H9 (cell line): ENCODE measurements around the gene C15orf61. TPM values are rescaled to one million over a fixed set of nuclear protein-coding genes. Genes with fewer than 3 reads are reported as not detected.

Experiments used
- DNase-seq: peaks from one replicate; pipeline ENCODE4 v3.0.0-alpha.2; 2017
- H2AFZ ChIP-seq: one replicate; pipeline ENCODE4 v1.6.1; 2013; ENCODE audit warnings: mild to moderate bottlenecking, low read length, control low read depth, moderate library complexity
- H2AK5ac ChIP-seq: 2 replicates; pipeline ENCODE4 v1.6.1; 2013; ENCODE audit warnings: low read length, control low read depth, mixed read lengths; ENCODE audit not compliant: insufficient read length
- H2BK120ac ChIP-seq: one replicate; pipeline ENCODE4 v1.6.1; 2013; ENCODE audit warnings: low read depth, mild to moderate bottlenecking, low read length, control low read depth, inconsistent platforms; ENCODE audit not compliant: poor library complexity, severe bottlenecking
- H2BK12ac ChIP-seq: 2 replicates; pipeline ENCODE4 v1.6.1; 2013; ENCODE audit warnings: low read length, control low read depth, mixed read lengths, low read depth; ENCODE audit not compliant: insufficient read length
- H2BK15ac ChIP-seq: 2 replicates; pipeline ENCODE4 v1.6.1; 2013; ENCODE audit warnings: low read depth, low read length, control low read depth
- H2BK20ac ChIP-seq: one replicate; pipeline ENCODE4 v1.6.1; 2013; ENCODE audit warnings: low read depth, mild to moderate bottlenecking, low read length, control low read depth, inconsistent platforms; ENCODE audit not compliant: poor library complexity, severe bottlenecking
- H2BK5ac ChIP-seq: 2 replicates; pipeline ENCODE4 v1.6.1; 2013; ENCODE audit warnings: low read length, control low read depth, mixed read lengths; ENCODE audit not compliant: insufficient read length
- H3K14ac ChIP-seq: 2 replicates; pipeline ENCODE4 v1.6.1; 2013; ENCODE audit warnings: low read length, control low read depth; ENCODE audit not compliant: insufficient read depth
- H3K18ac ChIP-seq: 2 replicates; pipeline ENCODE4 v1.6.1; 2013; ENCODE audit warnings: low read depth, mild to moderate bottlenecking, mixed read lengths, low read length, control low read depth; ENCODE audit not compliant: insufficient read length
- H3K23ac ChIP-seq: 2 replicates; pipeline ENCODE4 v1.6.1; 2013; ENCODE audit warnings: low read length, control low read depth, mixed read lengths, low read depth; ENCODE audit not compliant: insufficient read length
- H3K23me2 ChIP-seq: 2 replicates; pipeline ENCODE4 v1.6.1; 2013; ENCODE audit warnings: low read depth, mild to moderate bottlenecking, mixed read lengths, low read length, control low read depth; ENCODE audit not compliant: insufficient read length, poor library complexity, severe bottlenecking
- H3K27ac ChIP-seq: 2 replicates; pipeline ENCODE4 v1.5.1; 2013; ENCODE audit warnings: low read length, control low read depth, mixed read lengths, low read depth; ENCODE audit not compliant: insufficient read length
- H3K27me3 ChIP-seq: 2 replicates; pipeline ENCODE4 v1.6.1; 2013; ENCODE audit warnings: low read length, control low read depth, inconsistent platforms; ENCODE audit not compliant: insufficient read depth
- H3K4ac ChIP-seq: 2 replicates; pipeline ENCODE4 v1.6.1; 2013; ENCODE audit warnings: low read depth, mild to moderate bottlenecking, control low read depth, inconsistent platforms, low read length, moderate library complexity
- H3K4me1 ChIP-seq: 2 replicates; pipeline ENCODE4 v1.6.1; 2013; ENCODE audit warnings: low read length, control low read depth, inconsistent platforms; ENCODE audit not compliant: insufficient read depth
- H3K4me2 ChIP-seq: 2 replicates; pipeline ENCODE4 v1.6.1; 2013; ENCODE audit warnings: low read length, control low read depth, mixed read lengths; ENCODE audit not compliant: insufficient read length, insufficient read depth
- H3K56ac ChIP-seq: 2 replicates; pipeline ENCODE4 v1.6.1; 2013; ENCODE audit warnings: low read depth, mild to moderate bottlenecking, mixed read lengths, low read length, control low read depth; ENCODE audit not compliant: insufficient read length
- H3K79me1 ChIP-seq: 2 replicates; pipeline ENCODE4 v1.6.1; 2013; ENCODE audit warnings: low read depth, mild to moderate bottlenecking, moderate library complexity, low read length, control low read depth, inconsistent platforms; ENCODE audit not compliant: insufficient read depth, poor library complexity, severe bottlenecking
- H3K79me2 ChIP-seq: 2 replicates; pipeline ENCODE4 v1.6.1; 2013; ENCODE audit warnings: low read length, control low read depth, inconsistent platforms; ENCODE audit not compliant: insufficient read depth
- H3K9ac ChIP-seq: 2 replicates; pipeline ENCODE4 v1.6.1; 2013; ENCODE audit warnings: low read length, control low read depth, mixed read lengths; ENCODE audit not compliant: insufficient read length; ENCODE audit errors: extremely low read depth
- H3K9me3 ChIP-seq: one replicate; pipeline ENCODE4 v1.6.1; 2013; ENCODE audit warnings: low read depth, low read length, inconsistent platforms; ENCODE audit not compliant: control insufficient read depth
- H3T11ph ChIP-seq: one replicate; pipeline ENCODE4 v1.6.1; 2013; ENCODE audit warnings: mild to moderate bottlenecking, low read length, control low read depth, inconsistent platforms
- H4K20me1 ChIP-seq: one replicate; pipeline ENCODE4 v1.6.1; 2013; ENCODE audit not compliant: control insufficient read depth, insufficient read length, insufficient read depth
- H4K5ac ChIP-seq: 2 replicates; pipeline ENCODE4 v1.6.1; 2013; ENCODE audit warnings: low read depth, mild to moderate bottlenecking, mixed read lengths, low read length, control low read depth; ENCODE audit not compliant: insufficient read length
- H4K8ac ChIP-seq: replicated peaks from 2 replicates; pipeline ENCODE4 v1.6.1; 2013; ENCODE audit warnings: low read length, control low read depth, mixed read lengths, low read depth; ENCODE audit not compliant: insufficient read length
- H4K91ac ChIP-seq: 2 replicates; pipeline ENCODE4 v1.6.1; 2013; ENCODE audit warnings: low read depth, mild to moderate bottlenecking, moderate library complexity, mixed read lengths, low read length, control low read depth; ENCODE audit not compliant: insufficient read length
- H3K27ac Mint-ChIP-seq, 3 experiments: 2 replicates in 2 of 3; 3 replicates in 1 of 3; pipeline ENCODE4 v1.8.0; 2020 to 2021; ENCODE audit warnings: mixed read lengths in 3 of 3, mild to moderate bottlenecking in 1 of 3, moderate library complexity in 1 of 3
- H3K27me3 Mint-ChIP-seq: 2 replicates; pipeline ENCODE4 v1.8.0; 2021; ENCODE audit warnings: low read depth, mild to moderate bottlenecking, moderate library complexity, mixed read lengths
- H3K36me3 Mint-ChIP-seq, 3 experiments: 2 replicates in 2 of 3; 3 replicates in 1 of 3; pipeline ENCODE4 v1.8.0; 2020 to 2021; ENCODE audit warnings: low read depth in 3 of 3, mixed read lengths in 3 of 3; ENCODE audit not compliant: insufficient read depth in 1 of 3
- H3K4me1 Mint-ChIP-seq, 2 experiments: 2 replicates each; pipeline ENCODE4 v1.8.0; 2020; ENCODE audit warnings: mixed read lengths in 2 of 2
- H3K4me3 Mint-ChIP-seq, 2 experiments: 2 replicates in 1 of 2; 3 replicates in 1 of 2; pipeline ENCODE4 v1.8.0; 2020 to 2021; ENCODE audit warnings: mild to moderate bottlenecking in 2 of 2, mixed read lengths in 2 of 2, moderate library complexity in 1 of 2
- H3K9me3 Mint-ChIP-seq, 2 experiments: 2 replicates in 1 of 2; 3 replicates in 1 of 2; pipeline ENCODE4 v1.8.0; 2020; ENCODE audit warnings: mild to moderate bottlenecking in 2 of 2, mixed read lengths in 2 of 2, moderate library complexity in 1 of 2
- CTCF ChIP-seq: fragments of 200-600 bp; sonication (generic); conservative IDR thresholded peaks from 3 replicates; pipeline ENCODE4 v1.8.0; 2021; ENCODE audit warnings: antibody characterized with exemption, mild to moderate bottlenecking
- WGBS: extraction: QIAGEN DNeasy Blood & Tissue Kit; methylation state at CpG from one replicate; pipeline ENCODE4 v1.1.7; 2013; ENCODE audit warnings: missing lambda C conversion rate, low lambda C conversion rate, mixed read lengths; ENCODE audit not compliant: insufficient read length; ENCODE audit errors: extremely low coverage; 5-methylcytosine and 5-hydroxymethylcytosine counted together
- total RNA-seq: library from RNA; stranded (reverse); gene quantifications from 2 replicates; pipeline ENCODE4 v1.2.1, GENCODE V29; 2021

Gene C15orf61
- total RNA-seq, 1 experiment from 2014 or later, result 2.6 TPM

- Mint-ChIP-seq H3K27me3 (no peaks in the 10 kb centered on the region), H3K4me3 (no peak overlapping the region), H3K36me3 (no peaks in the 10 kb centered on the region), H3K4me1 (peaks cover 11 to 16% of the 10 kb centered on the region in 2 experiments), H3K27ac (no peak overlapping the region), H3K9me3 (no peaks in the 10 kb centered on the region)
- H2AK5ac ChIP-seq, result no peak overlapping the region
- H4K8ac ChIP-seq, result no peak overlapping the region
- H3K79me1 ChIP-seq, result no peaks in the 10 kb centered on the region
- no peak overlapping the region for H2BK20ac ChIP-seq
- H2AFZ ChIP-seq, result no peak overlapping the region
- no peak overlapping the region for H3K4ac ChIP-seq
- H3K27me3 ChIP-seq, result no peaks in the 10 kb centered on the region
- H2BK5ac ChIP-seq, result no peak overlapping the region
- H4K20me1 ChIP-seq, result no peaks in the 10 kb centered on the region
- H2BK120ac ChIP-seq, result no peak overlapping the region
- 100% methylated on average over 1 of the region's 5 CpGs for WGBS
- H2BK15ac ChIP-seq, result no peak overlapping the region
- H4K91ac ChIP-seq, result no peak overlapping the region
- DNase-seq, result no peak
- peaks cover 6% of the 10 kb centered on the region for H3K4me1 ChIP-seq
- H3K27ac ChIP-seq, result no peak overlapping the region
- H3K14ac ChIP-seq, result no peak overlapping the region
- H3K9ac ChIP-seq, result no peak overlapping the region
- H3K4me2 ChIP-seq, result no peak overlapping the region
- no peak overlapping the region for H4K5ac ChIP-seq
- no peaks in the 10 kb centered on the region for H3K23me2 ChIP-seq
- H2BK12ac ChIP-seq, result no peak overlapping the region
- no peak for TF ChIP-seq CTCF
- no peak overlapping the region for H3K56ac ChIP-seq
- no peaks in the 10 kb centered on the region for H3K9me3 ChIP-seq
- no peak overlapping the region for H3K23ac ChIP-seq
- H3K79me2 ChIP-seq, result no peaks in the 10 kb centered on the region
- no peak overlapping the region for H3T11ph ChIP-seq
- no peak overlapping the region for H3K18ac ChIP-seq
These were observed 15.0 kb upstream of the C15orf61 start for GRCh38 chr15:67505675-67506572.
